ENCODE results near the gene PROCA1. TPM values are rescaled to one million over a fixed set of nuclear protein-coding genes. Genes with fewer than 3 reads are reported as not detected.
"Not testable (repeated sequence)": the region's sequence is repeated elsewhere in the genome, so short reads cannot be mapped to it uniquely, and the experiment has no call there.

The PROCA1 gene
- total RNA-seq, 2 donors from 2014 or later = 5.7 to 6.4 TPM

DNA sequence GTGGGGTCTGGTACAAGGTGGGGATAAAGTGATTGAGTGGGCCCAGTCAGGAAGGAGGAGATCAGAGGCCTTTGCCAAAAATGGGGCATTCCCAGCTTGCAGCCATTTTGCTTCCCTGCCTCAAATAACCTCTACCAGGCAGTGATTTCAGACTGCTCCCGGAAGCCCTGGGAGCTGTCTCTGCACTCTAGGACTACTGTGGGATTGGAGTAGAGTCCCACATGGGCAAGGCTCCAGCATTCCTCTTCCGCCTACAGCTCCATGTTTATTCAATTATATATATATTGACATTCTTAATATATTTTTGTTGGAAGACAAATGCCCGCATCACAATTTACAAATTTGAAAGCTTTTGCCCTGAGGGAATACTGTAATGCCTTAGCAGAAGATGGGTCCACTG, 36.2 kb downstream of the PROCA1 start:
- H3K27ac Mint-ChIP-seq = no peak overlapping the region
- no peak for ATAC-seq
- DNase-seq (ENCODE audit: low spot score in 2 of 2) = no peak
- H3K36me3 Mint-ChIP-seq = peaks cover 19 to 20% of the 10 kb centered on the region in 2 donors
- no peaks in the 10 kb centered on the region for H3K9me3 Mint-ChIP-seq

DNA sequence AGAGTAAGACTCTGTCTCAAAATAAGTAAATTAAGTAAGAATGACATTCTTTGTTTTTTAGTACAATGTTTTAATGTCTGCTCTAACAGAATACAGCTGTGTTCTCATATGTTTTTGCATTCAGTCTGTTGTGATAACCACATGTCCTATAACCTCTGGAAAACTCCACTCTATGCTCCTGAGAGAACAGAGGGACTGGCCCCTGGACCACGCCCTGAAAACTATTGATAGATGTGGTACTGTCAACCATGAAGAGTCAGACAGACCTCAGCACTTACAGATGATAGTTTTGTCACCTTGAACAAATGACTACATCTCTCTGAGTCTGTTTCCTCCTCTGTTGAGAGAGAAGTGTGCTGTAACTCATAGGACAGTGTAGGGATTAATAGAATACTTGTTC, 41.8 kb downstream of the PROCA1 start:
- ATAC-seq = peak in 1 of 2 donors; percentile 84
- Mint-ChIP-seq H3K27ac (no peak overlapping the region), H3K9me3 (no peaks in the 10 kb centered on the region), H3K36me3 (peaks cover 14 to 19% of the 10 kb centered on the region in 2 donors)
- DNase-seq (ENCODE audit: low spot score in 2 of 2) = no peak

DNA sequence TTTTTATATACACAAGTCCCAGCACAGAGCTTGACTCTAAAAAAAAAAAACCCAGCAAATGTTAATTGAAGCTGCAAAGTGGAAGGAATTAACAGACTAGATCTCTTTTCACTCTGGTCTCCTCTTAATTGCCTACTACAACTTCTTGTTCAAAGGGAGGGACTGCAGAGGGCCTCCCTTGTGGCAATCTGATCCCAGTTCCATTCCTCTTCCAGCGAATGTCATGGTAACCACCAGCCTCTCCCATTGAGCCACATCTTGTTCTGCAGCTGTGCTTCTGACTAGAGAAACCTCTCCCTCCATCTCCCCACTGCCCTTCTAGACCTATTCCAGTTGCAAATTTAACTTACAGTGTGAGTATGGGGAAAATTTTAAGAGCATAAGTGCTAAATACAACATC, 43.8 kb downstream of the PROCA1 start:
- no peak for ATAC-seq

DNA sequence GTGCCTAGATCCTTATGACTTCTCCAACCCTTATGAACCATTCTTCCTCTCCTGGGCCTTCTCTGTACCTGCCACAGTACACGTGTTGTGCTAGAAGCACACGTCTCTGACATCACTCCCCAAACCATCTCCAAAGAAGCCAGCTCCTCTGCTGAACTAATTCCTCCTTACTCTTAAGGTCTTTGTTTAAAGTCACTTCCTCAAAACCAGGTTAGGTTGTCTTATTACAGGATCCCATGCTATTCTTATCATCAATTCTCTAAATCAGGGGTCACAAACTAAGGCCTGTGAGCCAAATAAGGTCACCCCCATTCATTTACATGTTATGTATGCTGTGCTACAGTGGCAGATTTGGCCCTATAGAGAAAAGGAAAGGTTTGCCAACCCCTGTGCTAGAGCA, 45.7 kb downstream of the PROCA1 start:
- DNase-seq (ENCODE audit: low spot score in 2 of 2) (no peak), ATAC-seq (no peak)
- peak overlapping the region in 1 of 2 donors; percentile 1 for H3K27ac Mint-ChIP-seq
- H3K36me3 Mint-ChIP-seq = peaks cover 29 to 33% of the 10 kb centered on the region in 2 donors
- H3K9me3 Mint-ChIP-seq = no peaks in the 10 kb centered on the region

More for the DNA sequence above, 43.8 kb downstream of the PROCA1 start:
- Mint-ChIP-seq H3K27ac (peak overlapping the region in 1 of 2 donors; percentile 63), H3K9me3 (no peaks in the 10 kb centered on the region), H3K36me3 (peaks cover 15 to 21% of the 10 kb centered on the region in 2 donors)
- no peak for DNase-seq (ENCODE audit: low spot score in 2 of 2)

DNA sequence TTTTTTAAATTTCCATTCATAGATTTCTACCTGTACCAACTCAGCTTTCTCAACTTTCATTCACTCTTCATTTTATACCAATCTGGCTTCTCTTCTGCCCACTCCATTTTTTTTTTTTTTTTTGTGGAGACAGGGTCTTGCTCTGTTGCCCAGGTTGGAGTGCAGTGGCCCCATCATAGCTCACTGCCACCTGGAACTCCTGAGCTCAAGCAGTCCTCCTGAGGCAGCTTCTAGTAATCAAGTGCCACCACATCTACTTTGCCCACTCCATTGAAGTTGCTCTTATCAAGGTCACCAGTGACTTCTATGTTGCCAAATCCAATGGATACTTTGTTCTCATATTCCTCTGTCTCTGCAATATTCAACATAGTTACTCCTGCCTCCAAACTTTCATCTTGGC, 48.0 kb downstream of the PROCA1 start:
- H3K9me3 Mint-ChIP-seq = no peaks in the 10 kb centered on the region
- no peak for ATAC-seq
- peak overlapping the region; percentile 96 to 99 for H3K27ac Mint-ChIP-seq

DNA sequence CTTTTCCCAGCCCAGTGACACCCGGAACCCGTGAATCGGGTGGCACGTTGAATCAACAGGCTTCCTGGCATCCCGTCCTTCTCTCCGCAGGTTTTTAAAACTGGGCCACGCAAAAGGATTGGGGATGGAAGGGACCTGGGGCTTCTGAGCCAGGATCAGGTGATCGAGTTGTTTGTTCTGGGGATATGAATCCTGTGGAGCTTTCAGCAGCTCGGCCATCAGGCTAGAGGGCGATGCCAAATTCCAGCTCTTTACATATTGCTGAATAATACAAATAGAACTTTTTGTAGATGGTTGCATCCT, 49.2 kb downstream of the PROCA1 start:
- Mint-ChIP-seq H3K27ac (peak overlapping the region; percentile 96 to 99), H3K36me3 (peaks cover 34 to 41% of the 10 kb centered on the region in 2 donors), H3K9me3 (no peaks in the 10 kb centered on the region)
- ATAC-seq (no peak), DNase-seq (ENCODE audit: low spot score in 2 of 2) (no peak)

More for the DNA sequence above, 48.0 kb downstream of the PROCA1 start:
- peaks cover 34 to 41% of the 10 kb centered on the region in 2 donors for H3K36me3 Mint-ChIP-seq
- DNase-seq (ENCODE audit: low spot score in 2 of 2) = no peak

DNA sequence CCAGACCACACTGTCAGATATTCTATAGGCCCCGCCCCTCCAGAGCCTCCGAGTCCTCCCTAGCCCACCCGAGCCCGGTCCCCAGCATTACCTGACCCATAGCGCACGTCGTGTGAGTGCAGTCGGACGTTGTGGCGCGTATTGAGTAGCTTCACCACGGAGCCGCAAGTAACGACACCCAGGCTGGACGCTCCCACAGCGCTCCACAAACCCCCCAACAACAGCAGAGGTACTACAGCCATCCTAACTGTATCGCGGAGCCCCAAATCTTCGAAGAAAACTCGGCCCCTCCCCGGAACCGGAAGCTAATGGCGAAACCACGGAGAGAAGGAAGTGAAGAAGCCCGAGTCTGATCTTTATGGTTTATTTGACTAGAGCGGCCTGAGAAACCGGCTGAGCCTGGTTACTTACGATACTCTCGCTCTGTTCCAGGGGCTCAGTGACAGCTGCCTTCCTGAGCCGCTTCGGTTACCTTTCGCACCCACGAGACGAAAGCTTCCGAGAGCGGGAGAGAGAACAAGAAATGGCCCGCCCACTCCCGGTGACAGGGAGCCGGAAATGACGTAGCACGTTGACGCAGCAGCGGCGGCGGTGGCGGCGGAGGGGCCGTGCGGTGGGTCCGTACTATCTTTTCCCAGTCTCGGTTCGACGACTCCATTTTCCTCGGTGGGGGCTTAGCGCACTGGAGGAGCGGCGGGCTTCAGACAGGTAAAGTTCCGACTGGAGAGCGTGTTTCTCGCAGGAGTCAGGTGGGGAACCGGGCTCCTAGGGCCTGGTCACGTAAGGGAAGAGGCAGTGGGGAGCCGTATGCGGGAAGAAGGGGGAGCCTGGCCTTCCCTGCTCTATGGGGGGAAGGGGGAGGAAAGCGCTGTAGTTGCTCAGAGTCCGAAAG, 49.8 kb downstream of the PROCA1 start, which contains the start of the genes SDF2 and SUPT6H:
Gene SDF2 (minus strand): TSS at position 272 of the 892 bp plus-strand sequence. CDS start 30 bp downstream, at position 242.
Gene SUPT6H (plus strand): TSS at position 571 of the 892 bp plus-strand sequence. CDS start 11,197 bp downstream, outside the sequence.
- H3K9me3 Mint-ChIP-seq = no peaks in the 10 kb centered on the region
- peaks cover 34 to 41% of the 10 kb centered on the region in 2 donors for H3K36me3 Mint-ChIP-seq
- ATAC-seq (peak; percentile 94), DNase-seq (ENCODE audit: low spot score in 2 of 2) (peak; percentile 93)
- peak within 1 kb of the TSS; percentile 96 to 99 for H3K27ac Mint-ChIP-seq

DNA sequence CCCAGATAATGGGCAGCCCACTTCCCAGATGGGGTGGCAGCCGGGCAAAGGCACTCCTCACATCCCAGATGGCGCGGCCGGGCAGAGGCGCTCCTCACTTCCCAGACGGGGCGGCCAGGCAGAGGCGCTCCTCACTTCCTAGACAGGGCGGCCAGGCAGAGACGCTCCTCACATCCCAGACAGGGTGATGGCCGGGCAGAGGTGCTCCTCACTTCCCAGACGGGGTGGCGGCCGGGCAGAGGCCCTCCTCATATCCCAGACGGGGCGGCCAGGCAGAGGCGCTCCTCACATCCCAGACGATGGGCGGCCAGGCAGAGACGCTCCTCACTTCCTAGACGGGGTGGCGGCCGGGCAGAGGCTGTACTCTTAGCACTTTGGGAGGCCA, 52.2 kb downstream of the PROCA1 start:
- ATAC-seq = not testable (repeated sequence)
- H3K36me3 Mint-ChIP-seq = peaks cover 27 to 41% of the 10 kb centered on the region in 2 donors

DNA sequence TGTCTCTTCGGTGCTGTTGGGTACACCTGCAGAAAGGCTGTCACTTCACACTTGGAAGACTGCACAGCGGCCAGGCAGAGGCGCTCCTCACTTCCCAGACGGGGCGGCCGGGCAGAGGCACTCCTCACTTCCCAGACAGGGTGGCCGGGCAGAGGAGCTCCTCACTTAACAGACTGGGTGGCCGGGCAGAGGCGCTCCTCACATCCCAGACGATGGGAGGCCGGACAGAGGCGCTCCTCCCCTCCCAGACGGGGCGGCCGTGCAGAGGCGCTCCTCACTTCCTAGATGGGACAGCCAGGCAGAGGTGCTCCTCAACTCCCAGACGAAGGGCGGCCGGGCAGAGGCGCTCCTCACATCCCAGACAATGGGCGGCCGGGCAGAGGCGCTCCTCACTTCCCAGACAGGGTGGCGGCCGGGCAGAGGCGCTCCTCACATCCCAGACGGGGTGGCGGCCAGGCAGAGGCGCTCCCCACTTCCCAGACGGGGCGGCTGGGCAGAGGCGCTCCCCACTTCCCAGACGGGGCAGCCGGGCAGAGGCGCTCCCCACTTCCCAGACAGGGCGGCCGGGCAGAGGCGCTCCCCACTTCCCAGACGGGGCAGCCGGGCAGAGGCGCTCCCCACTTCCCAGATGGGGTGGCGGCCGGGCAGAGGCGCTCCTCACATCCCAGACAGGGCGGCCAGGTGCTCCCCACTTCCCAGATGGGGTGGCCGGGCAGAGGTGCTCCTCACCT, 52.8 kb downstream of the PROCA1 start:
- not testable (repeated sequence) for H3K27ac Mint-ChIP-seq; DNase-seq (ENCODE audit: low spot score in 2 of 2); H3K9me3 Mint-ChIP-seq; ATAC-seq
- H3K36me3 Mint-ChIP-seq = peaks cover 27 to 37% of the 10 kb centered on the region in 2 donors

More for the DNA sequence above, 52.2 kb downstream of the PROCA1 start:
- H3K27ac Mint-ChIP-seq = peak overlapping the region in 1 of 2 donors; percentile 96
- DNase-seq (ENCODE audit: low spot score in 2 of 2); H3K9me3 Mint-ChIP-seq: not testable (repeated sequence)

DNA sequence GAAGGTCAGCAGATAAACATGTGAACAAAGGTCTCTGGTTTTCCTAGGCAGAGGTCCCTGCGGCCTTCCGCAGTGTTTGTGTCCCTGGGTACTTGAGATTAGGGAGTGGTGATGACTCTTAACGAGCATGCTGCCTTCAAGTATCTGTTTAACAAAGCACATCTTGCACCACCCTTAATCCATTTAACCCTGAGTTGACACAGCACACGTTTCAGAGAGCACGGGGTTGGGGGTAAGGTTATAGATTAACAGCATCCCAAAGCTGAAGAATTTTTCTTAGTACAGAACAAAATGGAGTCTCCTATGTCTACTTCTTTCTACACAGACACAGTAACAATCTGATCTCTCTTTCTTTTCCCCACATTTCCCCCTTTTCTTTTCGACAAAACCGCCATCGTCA, 53.3 kb downstream of the PROCA1 start:
- ATAC-seq; DNase-seq (ENCODE audit: low spot score in 2 of 2); H3K9me3 Mint-ChIP-seq: not testable (repeated sequence)
- peaks cover 24 to 31% of the 10 kb centered on the region in 2 donors for H3K36me3 Mint-ChIP-seq
- H3K27ac Mint-ChIP-seq = peak overlapping the region in 1 of 2 donors; percentile 24

DNA sequence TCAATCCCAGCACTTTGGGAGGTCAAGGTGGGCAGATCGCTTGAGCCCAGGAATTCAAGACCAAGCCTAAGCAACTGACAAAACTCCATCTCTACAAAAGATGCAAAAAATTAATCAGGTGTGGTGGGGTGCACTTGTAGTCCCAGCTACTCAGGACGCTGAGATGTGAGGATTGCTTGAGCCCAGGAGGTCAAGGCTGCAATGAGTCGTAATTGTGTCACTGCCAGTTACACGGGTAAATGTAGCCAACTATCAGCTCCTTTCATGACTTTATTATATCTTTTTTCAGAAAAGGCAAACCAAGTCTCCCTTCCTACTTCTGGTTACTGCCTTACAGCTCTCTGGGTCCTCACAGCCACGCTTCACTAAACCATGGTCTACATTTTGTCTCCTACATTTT, 53.9 kb downstream of the PROCA1 start:
- H3K36me3 Mint-ChIP-seq = peaks cover 18 to 26% of the 10 kb centered on the region in 2 donors
- no peaks in the 10 kb centered on the region for H3K9me3 Mint-ChIP-seq
- H3K27ac Mint-ChIP-seq = peak overlapping the region in 1 of 2 donors; percentile 24
- no peak for ATAC-seq
- DNase-seq (ENCODE audit: low spot score in 2 of 2) = no peak

DNA sequence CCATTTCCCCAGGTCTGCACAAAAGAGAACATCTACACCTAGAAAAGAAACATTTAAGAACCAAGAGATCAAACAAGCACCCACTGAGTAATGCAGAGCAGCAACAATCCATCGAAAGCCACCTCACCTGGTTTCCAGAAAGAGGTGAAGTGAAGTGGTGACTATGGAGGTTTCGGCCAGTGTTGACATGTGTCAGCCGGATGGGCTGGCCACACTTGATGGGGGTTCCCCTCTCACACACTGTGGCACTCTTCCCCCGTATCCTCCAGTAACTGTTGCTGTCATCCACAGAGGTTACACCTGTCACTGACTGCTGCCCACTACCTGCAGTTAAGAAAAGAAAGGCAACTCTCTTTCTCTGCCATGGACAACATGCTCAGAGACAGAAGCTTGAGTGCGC, 56.5 kb downstream of the PROCA1 start:
- ATAC-seq (peak; percentile 63 to 79), DNase-seq (ENCODE audit: low spot score in 2 of 2) (no peak)
- Mint-ChIP-seq H3K9me3 (no peaks in the 10 kb centered on the region), H3K27ac (peak overlapping the region in 1 of 2 donors; percentile 19), H3K36me3 (peaks cover 5 to 6% of the 10 kb centered on the region in 2 donors)

Other genes with a start within 250 kb of the PROCA1 start
- not detected for gene SLC13A2, start 238.2 kb downstream of the PROCA1 start, total RNA-seq
- not detected for gene FOXN1, start 205.5 kb downstream of the PROCA1 start, total RNA-seq
- 10 to 100 TPM; 53.0 to 56.6 TPM for gene UNC119, start 159.3 kb downstream of the PROCA1 start, total RNA-seq
- 10 to 100 TPM; 39.6 to 44.1 TPM for gene PIGS, start 140.4 kb downstream of the PROCA1 start, total RNA-seq
- 100 to 1,000 TPM in 1 of 2 donors, 10 to 100 TPM in 1; 41.6 to 220 TPM for gene ALDOC, start 135.0 kb downstream of the PROCA1 start, total RNA-seq
- gene SPAG5, start 112.9 kb downstream of the PROCA1 start, total RNA-seq = 100 to 1,000 TPM; 150 to 326 TPM
- 10 to 100 TPM; 29.7 to 32.2 TPM for gene RSKR, start 97.7 kb downstream of the PROCA1 start, total RNA-seq
- 100 to 1,000 TPM; 155 to 156 TPM for gene BLTP2, start 66.7 kb downstream of the PROCA1 start, total RNA-seq
- 10 to 100 TPM; 43.5 to 46.2 TPM for gene SDF2, start 50.0 kb downstream of the PROCA1 start, total RNA-seq
- 10 to 100 TPM; 70.0 to 91.8 TPM for gene SUPT6H, start 49.7 kb downstream of the PROCA1 start, total RNA-seq
- 10 to 100 TPM; 20.5 to 46.4 TPM for gene RAB34, start 6.0 kb upstream of the PROCA1 start, total RNA-seq
- 1,000 to 10,000 TPM; 2,221 to 2,736 TPM for gene RPL23A, start 8.1 kb upstream of the PROCA1 start, total RNA-seq
- 10 to 100 TPM in 1 of 2 donors, 1 to 10 TPM in 1; 4.4 to 10.2 TPM for gene TLCD1, start 14.3 kb upstream of the PROCA1 start, total RNA-seq
- 1 to 10 TPM; 5.3 to 6.4 TPM for gene NEK8, start 16.9 kb upstream of the PROCA1 start, total RNA-seq
- gene TRAF4, start 32.1 kb upstream of the PROCA1 start, total RNA-seq = 100 to 1,000 TPM in 1 of 2 donors, 10 to 100 TPM in 1; 88.3 to 168 TPM
- gene FAM222B, start 130.9 kb upstream of the PROCA1 start, total RNA-seq = 10 to 100 TPM; 15.1 to 24.9 TPM
- gene ERAL1, start 143.1 kb upstream of the PROCA1 start, total RNA-seq = 10 to 100 TPM; 33.9 to 74.1 TPM
- gene FLOT2, start 185.8 kb upstream of the PROCA1 start, total RNA-seq = 100 to 1,000 TPM in 1 of 2 donors, 10 to 100 TPM in 1; 44.9 to 102 TPM
- gene DHRS13, start 191.2 kb upstream of the PROCA1 start, total RNA-seq = 10 to 100 TPM; 33.8 to 36.5 TPM
- gene PHF12, start 239.6 kb upstream of the PROCA1 start, total RNA-seq = 10 to 100 TPM; 46.2 to 71.7 TPM

Measured in activated naive CD4-positive, alpha-beta T cell treated with anti-CD3 and anti-CD28 coated beads, Interleukin-2, amount 50 U/mL, for 72 hours (primary cell).